HFF-Myc (cell line): ENCODE data around the gene TRRAP.
A peak's percentile ranks its signal among the peaks of the same experiment; 100 is the strongest.
"Not testable (repeated sequence)": the region's sequence is repeated elsewhere in the genome, so short reads cannot be mapped to it uniquely, and the experiment has no call there.

ENCODE experiments used
- DNase-seq: peaks from one replicate; pipeline ENCODE4 v3.0.0-alpha.2; 2011; ENCODE audit warnings: low read depth; ENCODE audit errors: extremely low read depth
- H3K4me3 ChIP-seq: replicated peaks from 2 replicates; pipeline ENCODE4 v1.5.1; 2011; ENCODE audit warnings: low read depth, mild to moderate bottlenecking, control low read depth, low read length
- TF ChIP-seq, protein P1 (sequence below): IDR thresholded peaks from 2 replicates; pipeline ENCODE4 v1.5.1; 2012; ENCODE audit warnings: mild to moderate bottlenecking, low read depth, low read length, control low read depth; ENCODE audit errors: missing control alignments

TRRAP gene

DNA sequence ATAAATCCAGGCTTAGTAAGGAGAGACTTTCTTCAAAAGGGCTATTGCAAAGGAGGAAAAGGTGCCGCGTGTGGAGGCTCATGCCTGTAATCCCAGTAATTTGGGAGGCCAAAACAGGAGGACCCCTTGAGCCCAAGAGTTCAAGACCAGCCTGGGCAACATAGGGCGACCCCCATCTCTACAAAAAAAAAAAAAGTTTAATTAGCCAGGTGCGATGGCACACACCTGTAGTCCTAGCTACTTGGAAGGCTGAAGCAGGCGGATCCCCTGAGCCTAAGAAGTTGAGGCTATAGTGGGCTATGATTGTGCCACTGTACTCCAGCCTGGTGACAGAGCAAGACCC, 40.7 kb upstream of the TRRAP start:
- no peak for DNase-seq
- TF ChIP-seq, protein P1, sequence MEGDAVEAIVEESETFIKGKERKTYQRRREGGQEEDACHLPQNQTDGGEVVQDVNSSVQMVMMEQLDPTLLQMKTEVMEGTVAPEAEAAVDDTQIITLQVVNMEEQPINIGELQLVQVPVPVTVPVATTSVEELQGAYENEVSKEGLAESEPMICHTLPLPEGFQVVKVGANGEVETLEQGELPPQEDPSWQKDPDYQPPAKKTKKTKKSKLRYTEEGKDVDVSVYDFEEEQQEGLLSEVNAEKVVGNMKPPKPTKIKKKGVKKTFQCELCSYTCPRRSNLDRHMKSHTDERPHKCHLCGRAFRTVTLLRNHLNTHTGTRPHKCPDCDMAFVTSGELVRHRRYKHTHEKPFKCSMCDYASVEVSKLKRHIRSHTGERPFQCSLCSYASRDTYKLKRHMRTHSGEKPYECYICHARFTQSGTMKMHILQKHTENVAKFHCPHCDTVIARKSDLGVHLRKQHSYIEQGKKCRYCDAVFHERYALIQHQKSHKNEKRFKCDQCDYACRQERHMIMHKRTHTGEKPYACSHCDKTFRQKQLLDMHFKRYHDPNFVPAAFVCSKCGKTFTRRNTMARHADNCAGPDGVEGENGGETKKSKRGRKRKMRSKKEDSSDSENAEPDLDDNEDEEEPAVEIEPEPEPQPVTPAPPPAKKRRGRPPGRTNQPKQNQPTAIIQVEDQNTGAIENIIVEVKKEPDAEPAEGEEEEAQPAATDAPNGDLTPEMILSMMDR = no peak
- H3K4me3 ChIP-seq = no peak overlapping the region

DNA sequence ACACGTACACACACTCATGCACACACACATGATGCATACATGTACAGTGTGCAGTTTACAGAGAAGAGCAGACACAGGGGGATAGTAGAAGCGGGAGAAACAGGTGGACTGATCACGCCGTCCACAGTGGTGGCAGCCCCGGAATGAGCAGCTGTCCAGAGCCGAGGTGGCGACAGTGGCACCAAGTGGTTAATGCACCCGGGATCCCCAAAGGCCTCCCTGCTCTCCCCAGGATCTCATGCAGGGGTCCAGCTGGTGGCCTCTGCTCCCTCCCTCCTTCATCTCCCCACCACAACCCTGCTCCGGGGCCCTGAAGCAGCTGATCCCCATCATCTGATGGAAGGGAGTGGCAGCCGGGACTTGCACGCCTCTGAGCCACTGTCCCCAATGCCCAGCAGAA, 38.2 kb upstream of the TRRAP start:
- no peak overlapping the region for H3K4me3 ChIP-seq
- no peak for DNase-seq
- TF ChIP-seq, protein P1 = no peak

DNA sequence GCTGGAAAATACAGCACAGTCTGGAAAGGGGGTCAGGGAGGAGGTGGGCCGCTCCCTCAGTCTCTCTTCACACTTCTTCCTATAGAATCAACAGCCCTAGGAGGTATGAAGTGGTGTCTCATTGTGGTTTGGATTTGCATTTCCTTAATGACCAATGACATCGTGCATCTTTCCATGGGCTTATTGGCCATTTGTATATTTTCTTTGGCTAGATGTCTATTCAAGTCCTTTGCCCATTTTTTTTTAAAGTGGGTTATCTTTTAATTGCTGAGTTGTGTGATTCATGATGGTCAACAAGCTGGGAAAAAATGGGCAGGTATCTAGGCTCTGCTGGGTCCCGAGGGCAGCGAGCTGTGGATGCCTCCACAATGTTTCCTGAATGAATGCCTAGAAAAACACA, 37.6 kb upstream of the TRRAP start:
- TF ChIP-seq, protein P1 = no peak
- no peak for DNase-seq
- no peak overlapping the region for H3K4me3 ChIP-seq

DNA sequence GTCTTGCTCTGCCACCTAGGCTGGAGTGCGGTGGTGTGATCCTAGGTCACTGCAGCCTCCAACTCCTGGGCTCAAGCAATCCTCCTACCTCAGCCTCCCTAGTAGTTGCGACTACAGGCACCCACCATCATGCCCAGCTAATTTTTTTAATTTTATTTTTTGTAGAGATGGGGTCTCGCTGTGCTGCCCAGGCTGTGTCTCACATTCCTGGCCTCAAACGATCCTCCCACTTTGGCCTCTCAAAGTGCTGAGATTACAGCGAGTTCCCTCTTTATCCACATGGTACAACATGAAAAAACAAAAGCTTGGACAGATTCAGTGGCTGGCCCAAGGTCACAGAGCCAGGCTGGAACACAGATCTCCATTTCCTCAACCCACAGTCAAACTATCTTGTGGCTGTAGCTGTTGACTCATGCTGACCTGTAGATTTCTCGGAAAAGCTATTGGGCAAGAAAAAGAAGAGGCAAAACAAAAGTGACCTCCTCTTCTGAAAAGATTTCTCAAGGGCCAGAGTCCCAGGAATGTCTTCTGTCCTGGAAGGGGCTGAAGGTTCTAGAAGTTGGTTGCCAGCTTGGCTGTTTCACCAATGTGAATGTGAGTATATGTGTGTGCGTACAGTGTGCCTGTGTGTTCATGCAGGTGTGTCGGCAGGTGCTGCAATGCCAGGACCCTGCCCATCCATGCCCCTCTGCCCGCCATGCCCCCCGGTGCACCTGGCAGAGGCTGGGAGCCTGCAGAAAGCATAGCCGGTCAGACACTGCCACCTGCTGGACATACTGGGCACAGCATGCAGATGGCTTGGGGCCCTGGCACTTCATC, 36.9 kb upstream of the TRRAP start:
- TF ChIP-seq, protein P1 = peak; percentile 96
- no peak for DNase-seq
- no peak overlapping the region for H3K4me3 ChIP-seq

DNA sequence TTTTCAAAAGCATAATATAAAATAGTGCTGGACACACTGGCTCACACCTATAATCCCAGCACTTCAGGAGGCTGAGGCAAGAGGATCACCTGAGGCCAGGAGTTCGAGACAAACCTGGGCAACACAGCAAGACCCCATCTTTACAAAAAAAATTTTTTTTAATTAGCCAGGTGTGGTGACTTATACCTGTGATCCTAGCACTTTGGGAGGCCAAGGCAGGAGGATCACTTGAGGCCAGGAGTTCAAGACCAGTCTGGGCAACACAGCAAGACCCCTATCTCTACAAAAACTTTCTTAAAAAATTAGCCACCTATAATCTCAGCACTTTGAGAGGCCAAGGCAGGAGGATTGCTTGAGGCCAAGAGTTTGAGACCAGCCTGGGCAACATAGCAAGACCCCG, 35.8 kb upstream of the TRRAP start:
- DNase-seq = not testable (repeated sequence)

DNA sequence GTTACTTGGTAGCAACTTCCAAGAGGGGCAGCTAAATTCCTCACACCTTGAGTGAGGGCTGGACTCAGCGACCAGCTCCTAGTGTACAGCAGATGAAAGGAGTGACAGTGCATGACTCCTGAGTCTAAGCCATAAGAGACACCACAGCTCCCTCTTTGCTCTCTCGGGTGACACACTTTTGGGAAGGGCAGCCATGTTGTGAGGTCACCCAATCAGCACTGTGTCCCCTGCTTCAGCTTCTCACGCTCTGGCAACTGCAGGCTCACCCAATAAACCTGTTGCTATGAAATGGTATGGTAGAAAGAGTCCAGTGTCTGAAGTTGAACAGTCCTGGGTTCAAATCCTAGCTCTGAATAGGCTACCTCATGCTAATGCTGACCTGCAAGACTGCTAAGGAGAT, 29.4 kb upstream of the TRRAP start:
- no peak for DNase-seq
- H3K4me3 ChIP-seq = no peak overlapping the region
- TF ChIP-seq, protein P1 = no peak

More for the DNA sequence above, 35.8 kb upstream of the TRRAP start:
- not testable (repeated sequence) for H3K4me3 ChIP-seq

DNA sequence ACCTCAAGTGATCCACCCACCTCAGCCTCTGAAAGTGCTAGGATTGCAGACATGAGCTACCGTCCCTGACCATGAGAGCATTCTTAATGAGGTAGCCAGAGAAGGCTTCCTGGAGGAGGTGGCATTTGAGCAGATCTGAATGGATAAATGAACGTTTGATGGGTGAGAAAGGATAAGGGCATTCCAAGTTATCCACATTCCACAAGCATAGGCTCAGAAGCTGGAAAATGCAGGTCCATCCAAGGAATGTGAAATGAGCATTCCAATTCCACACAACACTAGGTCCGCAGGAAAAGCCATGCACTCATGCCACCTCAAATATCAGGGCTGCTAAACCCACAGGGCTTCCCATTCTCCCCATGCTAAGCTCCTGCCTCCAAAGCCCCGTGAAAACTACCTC, 25.5 kb upstream of the TRRAP start:
- TF ChIP-seq, protein P1 = no peak
- H3K4me3 ChIP-seq = no peak overlapping the region
- no peak for DNase-seq
